RCC 7860 (cell line): ENCODE results near the gene CORO1C.

Source experiments
- DNase-seq: peaks from one replicate; pipeline ENCODE4 v3.0.0-alpha.2; 2015; ENCODE audit warnings: low spot score
- FAIRE-seq: peaks from 2 replicates; lab custom pipeline; 2012; peaks lifted over from hg19 to GRCh38; lab: Jason Lieb, UNC

The CORO1C gene

DNA sequence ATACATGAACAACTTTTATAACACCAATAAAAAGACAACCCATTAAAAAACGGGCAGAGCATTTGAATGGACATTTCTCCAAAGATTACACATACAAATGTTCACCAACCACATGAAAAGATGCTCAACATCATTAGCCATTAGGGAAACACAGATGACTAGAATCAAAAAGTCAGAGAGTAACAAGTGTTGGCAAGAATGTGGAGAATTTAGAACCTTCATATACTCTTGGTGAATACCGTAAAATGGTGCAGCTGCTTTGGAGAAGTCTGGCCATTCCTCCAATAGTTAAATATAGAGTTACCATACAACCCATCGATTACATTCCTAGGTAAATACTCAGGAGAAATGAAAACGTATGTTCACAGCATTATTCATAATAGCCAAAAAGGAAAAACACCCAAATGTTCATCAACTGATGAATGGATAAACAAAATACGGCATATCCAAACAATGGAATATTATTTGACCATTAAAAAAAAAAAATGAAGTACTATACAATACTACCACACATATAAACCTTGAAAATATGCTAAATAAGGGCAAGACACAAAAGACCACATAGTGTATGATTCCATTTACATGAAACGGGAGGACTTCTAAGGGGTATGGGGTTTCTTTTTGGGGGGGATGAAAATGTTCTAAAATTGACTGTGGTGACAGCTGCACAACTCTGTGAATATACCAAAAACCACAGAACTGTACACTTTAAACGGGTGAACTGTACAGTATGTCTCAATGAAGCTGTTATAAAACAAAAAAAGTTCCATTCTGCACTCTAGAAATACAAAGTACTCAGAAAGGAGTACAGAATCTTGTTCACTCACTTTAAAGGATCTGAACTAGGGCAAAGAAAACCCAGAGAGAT, 3.2 kb downstream of the CORO1C start:
- no peak for DNase-seq
- FAIRE-seq = no peak

DNA sequence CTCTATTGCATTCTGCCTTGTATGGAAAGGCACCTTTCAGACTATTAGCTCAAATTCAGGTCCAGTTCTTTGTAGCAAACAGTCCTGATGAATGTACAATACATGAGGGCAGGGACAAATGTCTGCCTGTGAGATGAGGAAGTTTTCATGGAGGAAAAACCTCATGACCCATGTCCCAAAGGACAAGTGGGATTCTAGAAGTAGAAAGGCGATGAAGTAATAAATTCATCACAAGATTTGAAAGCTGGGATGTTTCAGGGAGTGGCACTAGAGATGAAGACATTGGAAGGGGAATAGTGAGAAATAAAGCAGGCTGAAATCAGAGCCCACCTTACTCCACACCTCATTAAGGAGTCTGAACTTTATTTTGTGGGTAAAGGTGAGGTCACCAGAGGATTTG, 4.2 kb downstream of the CORO1C start:
- no peak for DNase-seq
- no peak for FAIRE-seq

DNA sequence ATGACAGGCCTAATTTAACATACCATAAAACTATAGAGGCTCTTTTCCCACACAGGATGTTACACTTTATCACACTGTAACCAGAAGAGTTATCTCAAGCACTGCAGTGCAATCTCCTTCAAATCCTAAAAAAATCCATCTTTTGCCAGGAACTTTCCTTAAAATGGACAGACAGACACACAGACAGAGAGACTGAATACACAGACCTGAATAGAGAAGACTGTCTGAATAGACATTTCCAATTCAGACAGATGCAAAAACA, 6.5 kb downstream of the CORO1C start:
- no peak for FAIRE-seq
- no peak for DNase-seq

DNA sequence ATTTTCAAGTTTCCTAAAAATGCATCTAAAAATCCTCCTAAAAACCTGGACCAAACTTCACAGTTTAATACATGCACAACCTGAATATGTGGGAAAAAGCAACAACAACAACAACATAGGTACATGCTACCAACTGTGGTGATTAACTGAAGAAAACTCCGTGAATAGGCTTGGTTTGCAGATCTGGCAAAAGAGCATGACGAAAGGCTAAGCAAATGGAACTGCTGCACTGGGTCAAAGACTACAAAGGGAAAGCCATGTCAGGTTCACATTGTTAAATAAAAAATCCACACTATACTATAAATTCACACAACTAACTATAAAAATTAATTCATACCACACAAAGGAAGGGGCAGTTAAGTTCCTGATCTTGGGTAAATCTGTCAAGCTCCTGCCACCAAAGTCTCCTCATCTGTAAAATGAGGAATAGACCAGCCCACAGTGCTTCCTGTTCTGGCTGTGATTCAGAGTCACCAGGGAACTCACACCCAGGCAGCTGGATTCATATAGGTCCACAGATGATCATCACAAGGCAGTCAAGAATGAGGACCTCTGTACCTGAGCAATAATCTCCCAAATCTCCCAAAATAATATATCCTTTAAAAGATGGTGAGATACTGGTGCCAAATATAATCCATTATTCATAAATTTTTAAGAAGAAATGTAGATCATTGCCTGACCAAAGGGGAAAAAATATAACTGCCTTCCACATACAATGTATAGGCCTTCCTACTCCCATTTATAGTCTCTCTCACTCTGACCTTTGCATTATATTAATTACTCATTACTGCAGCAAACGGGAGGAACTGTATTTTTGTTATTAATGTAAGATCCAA, 7.0 kb downstream of the CORO1C start:
- FAIRE-seq (peak; percentile 61), DNase-seq (peak; percentile 58)

DNA sequence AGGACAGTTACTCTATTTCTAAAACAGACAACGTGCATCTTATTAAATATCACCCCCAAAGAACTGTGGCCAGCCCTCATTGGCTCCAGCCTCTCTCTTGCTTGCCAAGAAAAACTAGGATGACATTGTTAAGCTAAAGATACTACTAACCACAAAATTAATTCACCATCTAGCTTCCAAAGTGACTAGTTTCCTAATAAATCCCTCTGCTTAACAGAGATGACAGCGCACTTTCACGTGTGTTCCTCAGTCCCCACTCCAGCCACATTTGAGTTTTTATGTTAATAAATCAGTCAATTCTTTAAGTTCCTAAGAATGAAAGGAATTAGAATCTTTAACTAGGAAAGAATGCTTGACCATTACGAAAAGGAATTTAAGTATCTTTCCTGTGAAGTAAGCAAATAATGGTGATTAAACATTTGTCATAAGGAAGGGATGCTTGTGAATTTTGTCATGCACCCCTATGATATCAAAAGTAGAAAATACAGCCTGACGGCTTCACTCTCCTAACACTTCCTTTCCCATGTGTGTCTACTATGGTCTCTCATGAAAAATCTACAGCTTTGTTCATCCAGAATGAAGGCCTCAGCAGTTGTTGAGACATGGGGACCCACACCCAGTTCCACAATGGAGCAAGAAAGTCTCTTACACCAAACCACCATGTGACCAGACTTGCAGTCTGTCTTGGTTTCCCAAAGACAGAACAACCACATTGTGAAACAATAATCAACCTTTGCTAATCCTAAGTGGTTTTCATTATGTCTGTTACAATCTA, 8.1 kb downstream of the CORO1C start:
- FAIRE-seq (peak; percentile 91), DNase-seq (peak; percentile 94)

DNA sequence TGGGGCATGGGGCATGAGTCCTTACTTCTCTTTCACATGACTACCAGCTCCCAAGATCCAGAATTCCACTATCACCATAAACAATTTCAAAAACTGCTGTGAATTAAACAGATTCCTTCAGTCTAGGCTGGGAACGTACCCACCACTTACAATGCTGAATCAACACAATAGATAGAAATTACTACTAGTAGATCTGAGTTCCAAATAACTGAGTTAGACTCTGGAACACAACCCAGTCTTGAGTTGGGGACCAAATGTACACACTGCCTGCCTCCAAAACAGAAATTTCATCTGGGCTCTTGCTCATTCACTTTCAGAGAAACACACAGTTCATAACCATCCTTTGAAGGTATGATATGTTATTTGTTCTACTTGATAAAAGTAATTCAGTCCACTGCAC, 8.9 kb downstream of the CORO1C start:
- FAIRE-seq (no peak), DNase-seq (no peak)

DNA sequence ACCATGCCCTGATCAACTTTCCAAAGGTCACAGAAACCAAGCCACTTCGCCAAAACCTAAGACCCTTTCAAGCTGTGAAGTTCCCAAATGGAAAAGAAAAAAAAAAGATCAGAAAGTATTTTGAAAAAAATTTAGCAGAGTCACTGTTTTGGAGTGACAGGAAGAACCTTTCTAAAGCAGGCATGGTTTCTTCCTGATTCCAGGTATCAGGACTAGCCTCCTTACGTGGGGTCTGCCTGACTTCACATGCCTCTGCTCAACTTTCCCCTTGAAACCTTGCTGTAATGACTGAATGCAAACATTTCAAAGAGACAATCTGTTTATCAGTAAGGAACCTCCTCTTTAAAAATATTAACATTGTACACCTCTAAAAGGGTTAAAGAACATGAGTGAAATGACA, 9.5 kb downstream of the CORO1C start:
- FAIRE-seq = no peak
- DNase-seq = no peak

DNA sequence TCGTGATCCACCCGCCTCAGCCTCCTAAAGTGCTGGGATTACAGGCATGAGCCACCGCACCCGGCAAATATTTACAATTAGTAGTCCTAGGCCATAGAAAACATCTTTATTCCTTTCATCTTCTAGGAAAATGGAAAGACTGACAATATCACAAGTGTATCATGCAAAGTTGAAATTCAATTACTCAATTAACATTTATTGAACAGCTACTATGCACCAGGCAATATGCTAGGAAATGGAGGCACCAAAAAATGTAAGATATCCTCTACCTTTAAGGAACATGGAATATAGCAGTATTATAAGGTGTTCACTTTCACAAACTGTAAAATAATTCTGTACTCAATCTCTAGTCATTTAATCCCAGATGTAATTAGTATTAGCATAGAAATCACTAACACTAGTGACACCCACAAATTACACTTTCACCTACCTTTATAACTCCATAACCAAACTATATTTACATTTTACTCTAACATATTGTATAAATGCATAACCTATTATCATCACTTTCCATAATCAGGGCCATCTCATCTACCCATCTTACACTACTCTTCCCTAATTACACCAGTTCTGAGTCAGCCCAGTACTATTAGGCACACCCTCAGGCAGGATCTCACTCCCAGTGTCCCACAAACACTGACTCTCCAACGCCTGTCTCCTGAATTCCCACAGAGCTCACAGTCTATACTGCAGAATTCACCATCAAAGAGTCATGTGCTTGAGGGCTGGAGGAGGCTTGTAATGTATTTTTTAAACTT, 10.4 kb downstream of the CORO1C start:
- FAIRE-seq (peak; percentile 46), DNase-seq (peak; percentile 43)

DNA sequence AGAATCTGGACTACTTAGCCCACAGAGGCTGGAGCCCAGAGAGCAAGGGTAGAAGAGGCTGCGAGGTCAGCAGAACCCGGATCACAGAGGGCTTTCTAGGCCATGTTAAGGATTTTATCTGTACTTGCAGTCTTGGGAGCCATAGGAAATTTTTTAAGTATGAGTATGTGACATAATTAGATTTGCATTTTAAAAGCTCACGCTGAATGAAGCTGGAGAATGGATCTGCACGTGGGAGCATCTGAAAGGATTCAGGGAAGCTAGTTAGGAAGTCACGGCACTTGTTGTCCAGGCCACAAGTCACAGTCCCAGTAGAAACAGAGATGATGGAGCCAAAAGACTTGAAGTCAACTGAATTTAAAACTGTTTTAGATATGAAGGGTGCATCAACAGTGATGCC, 14.1 kb downstream of the CORO1C start:
- DNase-seq (no peak), FAIRE-seq (no peak)

DNA sequence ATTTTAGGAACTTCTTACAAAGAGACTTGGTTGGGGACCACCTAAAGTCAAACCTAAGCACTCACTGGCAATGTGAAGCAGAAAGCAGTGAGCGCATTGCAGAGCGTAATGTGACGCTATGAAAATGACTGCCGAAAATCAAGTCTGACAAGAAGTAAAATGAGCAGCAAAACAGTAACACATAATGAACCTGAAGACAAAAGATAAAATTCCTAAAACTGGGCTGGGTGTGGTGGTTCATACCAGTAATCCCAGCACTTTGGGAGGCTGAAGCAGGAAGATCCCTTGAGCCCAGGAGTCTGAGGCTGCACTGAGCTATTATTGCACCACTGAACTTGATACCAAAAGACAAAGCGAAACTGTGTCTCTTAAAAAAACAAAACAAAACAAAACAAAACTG, 16.5 kb downstream of the CORO1C start:
- no peak for FAIRE-seq
- DNase-seq = no peak

DNA sequence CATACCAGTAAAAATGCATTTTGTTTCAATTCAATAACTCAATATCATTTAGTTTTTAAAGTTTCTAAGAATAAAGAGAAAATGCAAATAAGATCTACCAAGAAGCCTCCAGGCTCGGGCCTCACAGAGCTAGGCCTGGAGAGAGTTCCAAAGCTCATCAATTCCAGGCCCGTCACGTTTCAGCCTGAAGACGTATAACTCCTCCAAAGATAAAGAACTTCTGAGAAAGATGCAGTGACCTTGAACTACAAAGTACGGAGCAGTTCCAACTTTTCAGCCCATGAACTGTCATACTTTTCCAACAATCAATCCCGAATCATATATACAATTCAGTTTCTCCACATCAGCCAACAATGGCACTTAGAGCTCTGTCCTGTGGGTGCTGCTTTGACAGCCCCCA, 17.8 kb downstream of the CORO1C start:
- FAIRE-seq = no peak
- DNase-seq = no peak

DNA sequence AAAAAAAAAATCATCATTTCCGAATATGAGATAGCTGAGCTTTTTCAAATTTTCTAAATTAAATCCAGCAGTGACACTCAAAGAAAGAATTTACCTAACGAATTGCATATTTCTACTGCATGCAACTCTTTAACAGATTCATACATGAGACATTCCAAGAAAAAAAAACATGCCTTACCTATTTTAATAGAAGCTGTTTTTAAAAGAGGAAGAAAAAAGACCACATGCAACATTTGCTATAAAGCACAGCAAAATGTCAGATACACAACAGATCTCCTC, 18.5 kb downstream of the CORO1C start:
- DNase-seq = no peak

DNA sequence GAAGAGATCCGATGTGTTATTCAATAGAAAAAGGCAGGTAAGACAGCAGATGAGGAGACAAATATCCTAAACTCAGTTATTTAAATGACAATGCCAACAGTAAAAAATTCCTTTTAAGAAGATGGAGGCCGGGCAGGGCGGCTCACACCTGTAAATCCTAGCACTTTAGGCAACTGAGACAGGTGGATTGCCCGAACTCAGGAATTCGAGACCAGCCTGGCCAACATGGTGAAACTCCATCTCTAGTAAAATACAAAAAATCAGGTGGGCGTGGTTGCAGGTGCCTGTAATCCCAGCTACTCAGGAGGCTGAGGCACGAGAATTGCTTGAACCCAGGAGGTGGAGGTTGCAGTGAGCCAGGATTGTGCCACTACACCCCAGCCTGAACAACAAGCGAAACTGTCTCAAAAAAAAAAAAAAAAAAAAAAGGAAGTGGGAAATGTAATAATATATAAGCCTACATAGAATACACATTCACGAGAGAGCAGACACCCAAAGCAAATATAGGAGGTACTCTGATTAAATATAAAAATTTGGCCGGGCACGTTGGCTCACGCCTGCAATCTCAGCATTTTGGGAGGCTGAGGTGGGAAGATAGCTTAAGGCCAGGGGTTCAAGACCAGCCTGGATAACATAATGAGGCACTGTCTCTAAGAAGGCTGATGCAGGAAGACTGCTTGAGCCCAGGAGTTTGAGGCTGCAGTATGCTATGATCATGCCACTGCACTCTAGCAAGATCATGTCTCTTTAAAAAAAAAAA, 19.0 kb downstream of the CORO1C start:
- no peak for DNase-seq
- FAIRE-seq = no peak

More for the DNA sequence above, 18.5 kb downstream of the CORO1C start:
- FAIRE-seq = no peak

DNA sequence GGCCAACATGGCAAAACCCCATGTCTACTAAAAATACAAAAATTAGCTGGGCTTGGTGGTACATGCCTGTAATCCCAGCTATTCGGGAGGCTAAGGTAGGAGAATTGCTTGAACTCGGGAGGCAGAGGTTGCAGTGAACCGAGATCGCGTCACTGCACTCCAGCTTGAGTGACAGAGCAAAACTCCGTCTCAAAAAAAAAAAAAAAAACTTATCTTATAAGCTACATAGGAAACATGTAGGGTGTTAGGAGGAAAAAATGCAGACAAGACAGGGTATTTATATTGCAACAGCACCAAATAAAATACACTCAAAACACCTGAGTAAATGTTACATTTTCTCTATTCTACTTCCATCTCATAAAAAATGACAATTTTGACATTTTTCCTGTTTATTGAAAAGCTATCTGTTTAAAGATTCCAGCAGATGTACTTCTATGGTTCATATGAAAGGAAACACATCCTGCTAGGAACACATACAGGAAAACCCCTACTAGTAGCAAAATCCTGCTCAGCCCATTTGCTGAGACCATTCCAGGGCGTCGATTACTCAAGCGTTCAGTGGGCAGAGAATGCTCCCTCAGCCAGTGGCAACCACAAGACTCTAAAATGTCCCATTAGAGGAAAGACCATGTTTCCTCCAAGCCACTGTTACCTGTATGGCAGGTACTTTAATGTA, 19.7 kb downstream of the CORO1C start:
- DNase-seq (peak; percentile 66), FAIRE-seq (peak; percentile 89)

DNA sequence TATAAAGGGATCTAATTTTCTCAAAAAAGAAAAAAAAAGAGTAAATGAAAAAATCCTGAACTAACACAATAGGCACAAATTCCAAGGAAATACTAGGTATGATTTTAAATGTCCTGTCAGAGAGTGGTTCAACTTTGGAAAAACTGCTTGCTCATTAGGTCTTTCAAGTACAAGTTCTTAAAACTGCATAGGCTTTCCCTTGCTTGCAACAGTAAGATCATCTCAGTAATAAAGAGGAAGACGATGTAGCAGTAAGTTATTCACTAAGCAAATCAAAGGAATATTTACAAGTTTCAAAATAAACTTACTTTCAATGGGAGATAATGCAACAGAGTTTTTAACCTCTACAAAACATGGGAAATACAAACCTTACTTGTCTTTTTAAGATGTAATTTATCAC, 21.6 kb downstream of the CORO1C start:
- FAIRE-seq (no peak), DNase-seq (no peak)

DNA sequence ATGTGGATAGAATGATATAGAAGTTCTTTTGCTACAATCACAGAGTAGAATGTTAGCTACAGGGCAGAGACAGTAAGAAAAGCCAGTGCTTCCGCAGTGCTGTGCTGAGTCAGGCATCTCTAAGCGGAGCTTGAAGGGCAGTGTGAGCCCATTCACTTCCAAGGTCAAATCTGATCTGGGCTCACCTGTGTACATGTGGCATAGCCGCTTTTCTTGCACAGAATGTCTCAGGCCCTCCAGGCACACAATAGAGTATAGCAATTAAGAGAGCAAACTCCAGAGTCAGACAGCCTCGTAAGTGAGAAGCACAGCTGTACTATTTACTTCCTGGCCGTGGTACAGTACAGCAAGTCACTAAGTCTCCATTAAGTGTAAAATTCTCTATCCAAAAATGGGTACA, 26.8 kb downstream of the CORO1C start:
- FAIRE-seq = no peak
- no peak for DNase-seq

DNA sequence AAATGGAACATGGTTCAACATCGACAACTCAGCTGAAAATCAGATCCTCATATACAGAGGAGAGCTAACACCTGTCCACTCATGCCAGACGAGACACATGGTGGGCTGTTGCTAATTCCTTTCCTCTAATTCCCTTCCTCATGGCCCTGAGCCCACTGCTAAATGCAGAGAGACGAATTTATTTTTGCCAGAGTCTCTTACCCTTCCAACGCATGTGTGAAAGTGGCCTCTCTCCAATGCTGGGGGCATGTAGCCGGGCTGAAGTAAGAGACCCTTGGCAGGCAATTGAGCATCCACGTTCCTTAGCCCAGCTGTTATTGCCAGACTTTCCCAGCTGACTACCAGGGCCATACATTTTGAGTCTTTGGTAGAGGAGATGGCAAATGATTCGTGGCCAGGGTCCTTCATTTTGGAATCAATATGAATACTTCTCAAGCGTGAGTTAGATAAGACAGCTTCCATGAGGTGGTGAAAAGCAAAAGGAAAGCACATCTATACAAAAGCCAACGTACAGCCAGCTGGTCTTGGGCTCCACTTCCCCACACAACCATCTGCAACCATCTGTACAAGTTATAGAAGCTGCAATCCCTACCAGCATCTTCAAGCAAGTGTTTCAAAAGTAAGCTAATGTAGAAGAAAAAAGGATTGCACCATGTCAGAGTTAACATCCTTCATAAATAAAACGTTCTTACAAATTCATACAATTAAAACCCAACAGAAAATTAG, 28.6 kb downstream of the CORO1C start:
- DNase-seq (no peak), FAIRE-seq (no peak)

DNA sequence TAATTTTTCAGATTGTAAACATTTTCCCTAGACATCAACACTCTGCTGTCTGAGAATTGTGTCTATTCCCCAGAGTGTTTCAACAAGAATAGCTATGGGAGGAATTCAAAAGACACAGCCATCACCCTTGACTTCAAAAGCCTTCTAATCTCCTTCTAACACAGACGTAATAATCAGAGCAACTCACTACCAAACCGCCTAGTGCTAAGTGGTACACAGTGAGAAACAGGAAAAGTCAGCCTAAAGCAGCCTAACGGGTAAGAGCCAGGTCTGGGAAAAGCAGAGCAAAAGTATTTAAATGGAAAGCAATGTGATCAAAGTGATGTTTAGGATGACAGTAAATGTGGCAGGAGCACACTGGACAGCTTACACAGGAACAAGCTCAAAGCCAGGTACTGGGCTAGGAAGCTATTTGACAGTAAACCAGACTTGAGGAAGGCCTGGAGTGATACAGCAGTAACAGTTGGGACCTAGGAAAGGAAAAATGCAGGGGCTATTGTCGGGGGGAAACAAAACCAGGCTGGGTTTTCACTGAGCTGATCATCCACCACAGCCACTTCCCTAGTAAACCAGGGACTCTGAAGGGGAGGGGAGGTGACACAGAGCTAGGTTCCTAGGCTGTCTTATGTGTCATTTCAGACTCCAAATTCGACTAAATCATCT, 29.4 kb downstream of the CORO1C start:
- FAIRE-seq = no peak
- no peak for DNase-seq
